ENCODE results near the gene ENTPD6. TPM values are rescaled to one million over a fixed set of nuclear protein-coding genes. Genes with fewer than 3 reads are reported as not detected.

ENTPD6 gene
- total RNA-seq, 1 donor from 2014 or later = 132 TPM

DNA sequence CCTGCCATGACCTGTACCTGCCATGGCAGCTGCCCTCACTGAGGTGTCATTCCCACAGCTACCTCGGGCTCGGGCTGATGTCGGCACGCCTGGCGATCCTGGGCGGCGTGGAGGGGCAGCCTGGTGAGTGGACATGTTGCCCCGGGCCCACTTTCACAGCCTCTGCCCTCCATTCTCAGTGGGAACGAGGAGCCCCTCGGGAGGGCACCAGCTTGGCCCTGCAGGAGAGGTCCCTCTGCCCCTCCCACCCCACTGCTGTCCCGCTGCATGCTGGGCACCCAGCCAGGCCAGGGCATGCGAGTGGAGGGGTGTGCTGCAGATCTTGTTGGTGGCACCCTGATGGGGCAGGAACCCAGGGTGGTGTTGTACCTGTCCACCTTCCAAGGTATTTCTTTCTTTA lies 23.0 kb downstream of the ENTPD6 start:
- DNase-seq (ENCODE audit: missing footprints) = no peak

DNA sequence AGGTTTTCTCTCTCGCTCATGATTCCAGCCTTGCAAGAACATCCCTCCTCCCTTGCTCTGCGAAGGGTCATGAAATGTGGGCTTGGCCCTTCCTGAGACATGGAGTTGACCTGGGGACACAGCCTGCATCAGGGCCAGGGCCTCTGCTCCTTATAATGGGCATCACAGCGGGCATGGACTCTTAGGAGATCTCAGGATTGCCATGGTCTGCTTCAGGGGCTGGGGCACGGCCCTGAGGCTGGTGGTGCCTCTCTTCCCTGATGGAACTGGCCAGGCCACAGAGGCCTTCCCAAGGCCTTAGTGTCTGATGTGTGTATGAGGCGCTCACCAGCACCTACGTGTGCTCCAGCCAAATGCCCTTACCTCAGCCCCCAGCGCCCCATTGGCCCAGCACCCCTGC lies 23.9 kb downstream of the ENTPD6 start:
- intact Hi-C loops (cut with DNase I) = no loop called here
- DNase-seq (ENCODE audit: missing footprints) (no peak), ATAC-seq (no peak)

More for the DNA sequence above, 23.0 kb downstream of the ENTPD6 start:
- no peak for ATAC-seq
- intact Hi-C loops (cut with DNase I) = no loop called here

DNA sequence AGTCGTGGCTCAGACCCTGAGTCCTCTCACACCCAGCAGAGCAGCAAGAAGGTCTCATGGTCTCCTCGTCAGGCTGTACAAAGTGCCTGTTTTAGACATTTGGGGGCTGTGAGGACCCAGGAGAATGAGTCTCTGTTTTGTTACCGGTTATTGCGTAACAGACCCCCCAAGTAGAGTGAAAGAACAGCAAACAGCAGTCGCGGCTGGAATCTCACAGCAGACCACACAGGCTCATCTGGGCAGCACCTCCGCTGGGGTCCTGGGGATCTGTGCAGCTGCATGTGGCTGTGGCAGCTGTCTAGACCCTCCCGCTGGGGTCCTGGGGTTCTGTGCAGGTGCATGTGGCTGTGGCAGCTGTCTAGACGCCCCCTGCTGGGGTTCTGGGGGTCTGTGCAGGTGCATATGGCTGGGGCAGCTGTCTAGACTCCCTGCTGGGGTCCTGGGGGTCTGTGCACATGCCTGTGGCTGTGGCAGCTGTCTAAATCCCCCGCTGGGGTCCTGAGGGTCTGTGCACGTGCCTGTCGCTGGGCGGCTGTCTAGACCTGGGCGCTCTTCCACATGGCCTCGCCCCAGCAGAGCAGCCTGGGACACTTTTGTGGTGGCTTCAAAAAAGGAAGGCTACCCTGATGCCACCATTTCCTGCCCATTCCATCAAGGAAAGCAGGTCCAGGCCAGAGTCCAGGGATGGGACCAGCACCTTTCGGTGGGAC lies 24.7 kb downstream of the ENTPD6 start:
- intact Hi-C loops (cut with DNase I) = loop anchor here (2.0 kb wide), 1 partner anchor 21 kb away; no protein-coding TSS in a partner anchor
- DNase-seq (ENCODE audit: missing footprints) (no peak), ATAC-seq (no peak)

GRCh38 chr20:25220810-25221591 lies 25.5 kb downstream of the ENTPD6 start:
- DNase-seq (ENCODE audit: missing footprints) (no peak), ATAC-seq (peak; percentile 68)
- intact Hi-C loops (cut with DNase I) = loop anchor here (2.0 kb wide), 1 partner anchor 22 kb away; no protein-coding TSS in a partner anchor

DNA sequence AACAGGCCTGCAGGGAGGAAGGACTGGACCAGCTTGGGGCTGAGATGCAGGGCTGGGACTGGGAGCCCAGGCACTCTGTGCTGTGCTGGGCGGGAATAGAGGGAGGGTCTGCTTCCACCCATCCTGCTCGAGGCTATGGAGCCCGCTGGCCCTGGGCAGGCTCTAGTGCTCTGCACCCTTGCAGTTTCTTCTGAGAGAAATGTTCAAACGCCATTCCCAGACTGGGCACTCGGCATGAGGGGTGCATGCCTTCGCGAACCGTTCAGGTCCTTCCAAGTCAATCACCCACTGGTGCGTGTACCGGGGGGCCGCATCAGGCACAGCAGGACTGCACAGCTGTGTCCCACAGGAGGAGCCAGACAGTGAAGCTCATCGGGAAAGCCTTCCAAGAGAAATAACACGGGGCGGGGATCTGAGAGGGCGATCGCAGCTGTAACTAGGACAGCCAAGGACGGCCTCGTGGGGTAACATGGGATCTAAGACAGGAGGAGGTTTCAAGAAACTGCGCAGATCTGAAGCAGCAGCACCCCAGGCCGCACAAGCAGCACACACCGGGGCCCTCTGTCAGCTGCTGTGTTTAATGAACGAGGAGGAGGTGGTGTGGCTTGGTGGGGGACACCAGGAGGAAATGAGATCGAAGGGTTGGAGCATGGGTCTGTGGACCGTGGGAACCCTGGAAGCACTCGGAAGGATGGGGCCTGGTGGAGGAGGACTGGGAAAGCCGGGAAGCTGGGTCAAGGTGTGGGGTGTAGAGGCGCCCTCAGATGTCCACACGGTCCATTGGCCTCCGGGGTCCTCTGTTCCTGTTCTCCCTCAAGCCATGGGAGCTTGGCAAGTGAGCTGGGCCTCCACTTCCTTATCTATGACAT lies 26.3 kb downstream of the ENTPD6 start:
- ATAC-seq (peak; percentile 61), DNase-seq (ENCODE audit: missing footprints) (no peak)
- intact Hi-C loops (cut with DNase I) = loop anchor here (2.0 kb wide), 1 partner anchor 23 kb away; no protein-coding TSS in a partner anchor

DNA sequence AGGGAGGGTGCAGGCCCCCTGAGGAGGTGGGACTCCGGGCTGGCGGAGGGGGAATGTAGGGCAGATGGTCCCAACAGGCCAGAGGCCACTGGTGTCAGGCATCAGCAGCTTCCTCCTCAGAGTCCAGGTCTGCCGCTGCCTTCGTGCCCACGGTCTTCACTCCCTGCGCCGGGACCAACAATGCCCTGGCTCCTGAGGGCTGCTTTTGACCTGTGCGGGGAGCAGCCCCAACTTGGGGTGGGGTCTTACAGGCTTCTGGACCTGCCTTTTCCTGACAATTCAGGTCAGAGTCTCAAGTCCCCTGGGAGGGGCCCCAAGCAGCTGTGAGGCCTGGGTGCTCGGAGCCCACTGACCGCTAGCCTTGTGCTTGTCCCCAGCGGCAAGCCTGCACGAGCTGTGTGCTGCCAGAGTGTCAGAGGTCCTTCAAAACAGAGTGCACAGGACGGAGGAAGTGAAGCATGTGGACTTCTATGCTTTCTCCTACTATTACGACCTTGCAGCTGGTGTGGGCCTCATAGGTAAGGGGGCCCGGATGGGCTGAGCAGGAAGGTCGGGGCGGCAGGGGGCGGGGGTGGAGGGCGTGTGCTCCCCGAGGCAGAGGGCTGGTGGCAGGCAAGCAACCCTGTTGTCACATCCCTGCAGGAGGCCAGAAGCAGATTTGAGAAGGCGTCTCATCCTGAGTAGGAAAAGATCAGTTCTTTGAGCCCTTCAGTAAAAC lies 27.1 kb downstream of the ENTPD6 start:
- DNase-seq (ENCODE audit: missing footprints) (no peak), ATAC-seq (no peak)
- intact Hi-C loops (cut with DNase I) = no loop called here

- no peak for ATAC-seq
- no peak for DNase-seq (ENCODE audit: missing footprints)
- intact Hi-C loops (cut with DNase I) = no loop called here
Measured at GRCh38 chr20:25223179-25223661, 27.7 kb downstream of the ENTPD6 start.

- ATAC-seq = no peak
- intact Hi-C loops (cut with DNase I) = no loop called here
- no peak for DNase-seq (ENCODE audit: missing footprints)
Measured at GRCh38 chr20:25223765-25224720, 28.5 kb downstream of the ENTPD6 start.

DNA sequence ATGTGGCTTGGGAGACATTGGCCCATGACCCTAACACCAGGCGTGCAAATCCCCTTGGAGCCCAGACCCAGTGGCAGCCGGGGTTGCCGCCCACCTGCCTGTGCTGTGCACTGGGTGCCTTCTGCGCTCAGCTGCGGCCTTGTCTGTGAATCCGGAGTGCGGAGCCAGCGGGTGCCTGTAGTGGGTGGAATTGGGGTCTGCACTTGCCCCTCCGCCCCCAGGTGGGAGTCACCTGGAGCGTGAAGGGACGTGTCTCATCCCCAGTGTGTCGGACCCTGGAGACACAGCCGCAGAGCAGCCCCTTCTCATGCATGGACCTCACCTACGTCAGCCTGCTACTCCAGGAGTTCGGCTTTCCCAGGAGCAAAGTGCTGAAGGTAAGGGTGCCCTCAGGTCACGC lies 29.4 kb downstream of the ENTPD6 start:
- ATAC-seq = no peak
- no peak for DNase-seq (ENCODE audit: missing footprints)
- intact Hi-C loops (cut with DNase I) = no loop called here

GRCh38 chr20:25225642-25226432 lies 30.3 kb downstream of the ENTPD6 start:
- ATAC-seq (peak; percentile 28), DNase-seq (ENCODE audit: missing footprints) (no peak)
- intact Hi-C loops (cut with DNase I) = loop anchor here (2.0 kb wide), 1 partner anchor 21 kb away; no protein-coding TSS in a partner anchor

DNA sequence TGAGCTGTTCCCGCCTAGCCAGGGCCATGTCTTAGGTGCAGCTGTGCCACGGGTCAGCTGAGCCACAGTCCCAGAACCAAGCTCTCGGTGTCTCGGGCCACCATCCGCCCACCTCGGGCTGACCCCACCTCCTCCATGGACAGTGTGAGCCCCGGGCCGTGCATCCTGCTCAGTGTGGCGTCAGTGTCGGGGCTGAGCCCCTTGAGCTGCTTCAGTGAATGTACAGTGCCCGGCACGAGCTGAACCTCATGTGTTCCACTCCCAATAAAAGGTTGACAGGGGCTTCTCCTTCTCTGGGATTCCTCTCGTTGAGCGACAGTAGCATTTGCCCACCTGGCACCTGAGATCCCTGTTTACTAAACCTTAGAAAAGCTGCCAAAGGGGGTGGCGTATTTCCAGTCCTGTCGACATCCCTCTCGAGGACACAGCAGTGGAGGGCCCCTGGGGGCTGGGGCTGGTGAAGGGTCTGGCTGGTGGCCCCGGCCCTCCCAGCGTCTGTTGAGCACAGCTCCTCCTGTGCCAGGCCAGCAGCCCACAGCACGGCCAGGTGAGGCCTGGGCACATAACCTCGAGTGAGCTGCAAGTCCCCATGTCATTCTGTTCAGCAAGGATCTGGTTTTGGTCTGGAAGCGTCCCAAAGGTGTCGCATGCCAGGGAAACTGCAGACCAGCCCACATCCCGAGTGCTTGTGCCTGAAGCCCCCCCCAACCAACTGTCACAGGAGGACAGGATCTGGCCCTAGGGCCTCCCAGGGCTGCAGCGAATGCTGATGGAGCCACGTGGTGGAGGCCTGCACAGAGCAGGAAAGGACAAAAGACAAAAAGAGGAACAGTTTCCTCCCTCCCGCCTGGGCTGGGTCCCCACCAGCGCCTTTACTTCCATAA lies 31.2 kb downstream of the ENTPD6 start:
- intact Hi-C loops (cut with DNase I) = loop anchor here (2.0 kb wide), 1 partner anchor 20 kb away; no protein-coding TSS in a partner anchor
- DNase-seq (ENCODE audit: missing footprints) (peak; percentile 84), ATAC-seq (peak; percentile 58)

DNA sequence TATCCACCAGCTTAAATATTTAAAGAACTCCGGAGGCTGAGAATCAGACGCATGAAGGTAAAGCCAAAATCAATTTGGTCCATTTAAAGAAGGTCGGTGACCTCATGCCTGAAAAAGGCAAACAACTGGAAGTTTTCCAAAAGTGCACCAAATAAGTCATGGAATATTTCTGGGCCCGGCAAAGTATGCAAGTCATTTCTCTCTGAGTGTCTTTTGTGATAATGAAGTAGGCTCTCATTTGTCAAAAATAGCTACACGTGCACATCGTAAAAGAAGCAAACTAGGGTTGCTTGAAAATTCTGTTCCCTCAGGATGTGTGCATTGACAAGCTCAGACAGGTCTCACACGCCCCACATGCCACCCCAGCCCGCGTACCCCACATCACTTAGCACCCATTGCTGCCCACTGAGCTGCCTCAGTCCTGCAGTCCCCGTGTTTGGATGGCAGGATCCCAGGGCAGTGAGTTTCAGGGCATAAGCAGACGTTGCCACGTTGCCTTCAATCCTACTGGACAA lies 31.9 kb downstream of the ENTPD6 start:
- intact Hi-C loops (cut with DNase I) = loop anchor here (2.0 kb wide), 1 partner anchor 19 kb away; no protein-coding TSS in a partner anchor
- peak; percentile 43 for ATAC-seq
- DNase-seq (ENCODE audit: missing footprints) = no peak

GRCh38 chr20:25229486-25230165 lies 34.1 kb downstream of the ENTPD6 start:
- intact Hi-C loops (cut with DNase I) = no loop called here
- no peak for ATAC-seq
- DNase-seq (ENCODE audit: missing footprints) = no peak

DNA sequence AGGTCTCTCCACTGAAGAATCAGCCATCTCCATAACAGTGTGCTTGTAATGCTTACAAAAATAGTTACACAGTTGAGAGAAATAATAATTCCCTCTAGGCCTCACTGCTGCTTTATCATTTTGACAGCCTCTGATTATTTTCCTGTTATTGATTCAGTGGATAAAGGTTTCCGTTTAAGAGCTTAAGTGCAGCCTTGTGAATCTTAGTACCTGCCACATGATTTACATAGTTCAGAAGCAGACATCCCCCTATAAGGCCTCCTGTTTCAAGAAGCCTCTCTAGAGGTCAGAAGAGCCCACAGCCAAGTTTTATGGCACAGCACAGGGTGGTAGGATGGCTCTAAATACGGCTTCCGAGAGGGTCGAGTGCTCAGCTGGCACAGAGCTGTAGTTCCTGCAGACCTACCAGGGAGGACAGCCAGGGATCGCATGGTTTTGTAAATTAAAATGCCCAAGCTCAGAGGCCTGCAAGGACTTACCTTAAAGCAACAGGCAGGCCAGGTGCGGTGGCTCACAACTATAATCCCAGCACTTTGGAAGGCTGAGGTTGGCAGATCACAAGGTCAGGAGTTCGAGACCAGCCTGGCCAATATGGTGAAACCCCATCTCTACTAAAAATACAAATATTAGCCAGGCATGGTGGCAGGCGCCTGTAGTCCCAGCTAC lies 34.8 kb downstream of the ENTPD6 start:
- ATAC-seq (peak; percentile 52), DNase-seq (ENCODE audit: missing footprints) (no peak)
- intact Hi-C loops (cut with DNase I) = no loop called here

Data from Right ventricle myocardium inferior (tissue), 1 donor.